ENCODE data around the gene SORBS1.
A peak's percentile ranks its signal among the peaks of the same experiment; 100 is the strongest.

SORBS1 gene

GRCh38 chr10:95289003-95289920 lies 271.9 kb downstream of the SORBS1 start:
- peak overlapping the region; percentile 31 for H3K18ac ChIP-seq (ENCODE audit: low read length)
- peaks cover 13 to 27% of the 10 kb centered on the region in 2 experiments for H3K4me1 ChIP-seq (ENCODE audit: control insufficient read depth in 1 of 2, insufficient read depth in 2 of 2, low read length in 2 of 2)
- DNase-seq: peak in 1 of 2 donors; percentile 28
- peaks cover 3% of the 10 kb centered on the region for H3K9me3 ChIP-seq (ENCODE audit: insufficient read depth, low read depth, low read length)
- no peak overlapping the region for H2AFZ ChIP-seq (ENCODE audit: insufficient read depth, low read length, poor library complexity)
- peak overlapping the region; percentile 90 for H3K4me2 ChIP-seq (ENCODE audit: low read length)
- H3K4ac ChIP-seq (ENCODE audit: low read depth, low read length): peak overlapping the region; percentile 66
- H3K36me3 ChIP-seq (ENCODE audit: control insufficient read depth in 1 of 2, insufficient read depth in 2 of 2, low read length in 2 of 2): no peaks in the 10 kb centered on the region
- peak overlapping the region; percentile 51 for H4K8ac ChIP-seq (ENCODE audit: low read depth, low read length)
- H3K14ac ChIP-seq (ENCODE audit: low read length): peak overlapping the region; percentile 57
- H3K27ac ChIP-seq (ENCODE audit: low read depth, low read length): peak overlapping the region; percentile 72
- WGBS (ENCODE audit: extremely low coverage, insufficient coverage, insufficient read length): no CpG with 5 or more reads among the region's 12 CpGs
- peak overlapping the region; percentile 95 for H3K9ac ChIP-seq (ENCODE audit: low read length)
- no peaks in the 10 kb centered on the region for H3K27me3 ChIP-seq (ENCODE audit: insufficient read depth, low read length)
- H4K12ac ChIP-seq (ENCODE audit: low read depth, low read length): no peak overlapping the region
- peak overlapping the region; percentile 100 for H2BK120ac ChIP-seq (ENCODE audit: insufficient read depth, low read length, poor library complexity)
- peak overlapping the region; percentile 18 for H2BK5ac ChIP-seq (ENCODE audit: low read depth, low read length, poor library complexity)
- H4K91ac ChIP-seq (ENCODE audit: low read depth, low read length): peak overlapping the region; percentile 98
- H2BK12ac ChIP-seq (ENCODE audit: low read length): no peak overlapping the region
- peaks cover 24% of the 10 kb centered on the region for H3K79me2 ChIP-seq (ENCODE audit: control insufficient read depth, insufficient read depth, low read length, poor library complexity)
- peak overlapping the region; percentile 95 for H3K4me3 ChIP-seq (ENCODE audit: low read depth, low read length)
- H3K23ac ChIP-seq (ENCODE audit: low read length): no peak overlapping the region
- H3K79me1 ChIP-seq (ENCODE audit: low read length): peaks cover 20% of the 10 kb centered on the region
- no peak overlapping the region for H2AK5ac ChIP-seq (ENCODE audit: low read length)

- no peak overlapping the region for H3K14ac ChIP-seq (ENCODE audit: low read length)
- H3K9ac ChIP-seq (ENCODE audit: low read length): no peak overlapping the region
- DNase-seq: no peak
- H3K4ac ChIP-seq (ENCODE audit: low read depth, low read length): no peak overlapping the region
- peaks cover 20% of the 10 kb centered on the region for H3K79me1 ChIP-seq (ENCODE audit: low read length)
- H3K4me2 ChIP-seq (ENCODE audit: low read length): peak overlapping the region; percentile 53
- no peak overlapping the region for H2BK12ac ChIP-seq (ENCODE audit: low read length)
- no peak overlapping the region for H3K27ac ChIP-seq (ENCODE audit: low read depth, low read length)
- H3K4me3 ChIP-seq (ENCODE audit: low read depth, low read length): no peak overlapping the region
- H3K79me2 ChIP-seq (ENCODE audit: control insufficient read depth, insufficient read depth, low read length, poor library complexity): peaks cover 24% of the 10 kb centered on the region
- H4K8ac ChIP-seq (ENCODE audit: low read depth, low read length): no peak overlapping the region
- no peak overlapping the region for H4K91ac ChIP-seq (ENCODE audit: low read depth, low read length)
- H3K9me3 ChIP-seq (ENCODE audit: insufficient read depth, low read depth, low read length): peaks cover 3% of the 10 kb centered on the region
- no peak overlapping the region for H2BK5ac ChIP-seq (ENCODE audit: low read depth, low read length, poor library complexity)
- WGBS (ENCODE audit: extremely low coverage, insufficient coverage, insufficient read length): no CpG with 5 or more reads among the region's 1 CpG
- peaks cover 13 to 27% of the 10 kb centered on the region in 2 experiments for H3K4me1 ChIP-seq (ENCODE audit: control insufficient read depth in 1 of 2, insufficient read depth in 2 of 2, low read length in 2 of 2)
- no peaks in the 10 kb centered on the region for H3K27me3 ChIP-seq (ENCODE audit: insufficient read depth, low read length)
- H3K36me3 ChIP-seq (ENCODE audit: control insufficient read depth in 1 of 2, insufficient read depth in 2 of 2, low read length in 2 of 2): no peaks in the 10 kb centered on the region
- no peak overlapping the region for H2BK120ac ChIP-seq (ENCODE audit: insufficient read depth, low read length, poor library complexity)
- no peak overlapping the region for H2AK5ac ChIP-seq (ENCODE audit: low read length)
- no peak overlapping the region for H4K12ac ChIP-seq (ENCODE audit: low read depth, low read length)
- H2AFZ ChIP-seq (ENCODE audit: insufficient read depth, low read length, poor library complexity): no peak overlapping the region
- no peak overlapping the region for H3K18ac ChIP-seq (ENCODE audit: low read length)
- no peak overlapping the region for H3K23ac ChIP-seq (ENCODE audit: low read length)
Measured at GRCh38 chr10:95288303-95288702, 272.9 kb downstream of the SORBS1 start.

GRCh38 chr10:95287281-95287680 lies 273.9 kb downstream of the SORBS1 start:
- Histone ChIP-seq H3K14ac (ENCODE audit: low read length) (no peak overlapping the region), H3K79me1 (ENCODE audit: low read length) (peaks cover 20% of the 10 kb centered on the region), H3K9ac (ENCODE audit: low read length) (no peak overlapping the region), H3K36me3 (ENCODE audit: control insufficient read depth in 1 of 2, insufficient read depth in 2 of 2, low read length in 2 of 2) (no peaks in the 10 kb centered on the region), H4K91ac (ENCODE audit: low read depth, low read length) (no peak overlapping the region), H3K79me2 (ENCODE audit: control insufficient read depth, insufficient read depth, low read length, poor library complexity) (peaks cover 26% of the 10 kb centered on the region), H4K8ac (ENCODE audit: low read depth, low read length) (no peak overlapping the region), H2BK120ac (ENCODE audit: insufficient read depth, low read length, poor library complexity) (no peak overlapping the region), H2AK5ac (ENCODE audit: low read length) (no peak overlapping the region), H3K4me2 (ENCODE audit: low read length) (no peak overlapping the region), H4K12ac (ENCODE audit: low read depth, low read length) (no peak overlapping the region), H3K23ac (ENCODE audit: low read length) (no peak overlapping the region), H2BK5ac (ENCODE audit: low read depth, low read length, poor library complexity) (no peak overlapping the region), H3K4ac (ENCODE audit: low read depth, low read length) (peak overlapping the region; percentile 34), H3K18ac (ENCODE audit: low read length) (no peak overlapping the region), H3K27me3 (ENCODE audit: insufficient read depth, low read length) (no peaks in the 10 kb centered on the region), H2AFZ (ENCODE audit: insufficient read depth, low read length, poor library complexity) (no peak overlapping the region), H3K4me1 (ENCODE audit: control insufficient read depth in 1 of 2, insufficient read depth in 2 of 2, low read length in 2 of 2) (peaks cover 13 to 27% of the 10 kb centered on the region in 2 experiments), H3K27ac (ENCODE audit: low read depth, low read length) (no peak overlapping the region), H3K4me3 (ENCODE audit: low read depth, low read length) (no peak overlapping the region), H3K9me3 (ENCODE audit: insufficient read depth, low read depth, low read length) (peaks cover 3% of the 10 kb centered on the region), H2BK12ac (ENCODE audit: low read length) (no peak overlapping the region)
- WGBS (ENCODE audit: extremely low coverage, insufficient coverage, insufficient read length): no CpG with 5 or more reads among the region's 3 CpGs
- DNase-seq: no peak

GRCh38 chr10:95286707-95287106 lies 274.5 kb downstream of the SORBS1 start:
- Histone ChIP-seq H3K79me2 (ENCODE audit: control insufficient read depth, insufficient read depth, low read length, poor library complexity) (peaks cover 26% of the 10 kb centered on the region), H2BK12ac (ENCODE audit: low read length) (no peak overlapping the region), H3K4me3 (ENCODE audit: low read depth, low read length) (no peak overlapping the region), H3K4ac (ENCODE audit: low read depth, low read length) (peak overlapping the region; percentile 95), H3K27ac (ENCODE audit: low read depth, low read length) (no peak overlapping the region), H3K4me2 (ENCODE audit: low read length) (peak overlapping the region; percentile 2), H3K23ac (ENCODE audit: low read length) (no peak overlapping the region), H3K9ac (ENCODE audit: low read length) (no peak overlapping the region), H4K8ac (ENCODE audit: low read depth, low read length) (no peak overlapping the region), H3K9me3 (ENCODE audit: insufficient read depth, low read depth, low read length) (no peaks in the 10 kb centered on the region), H2BK120ac (ENCODE audit: insufficient read depth, low read length, poor library complexity) (no peak overlapping the region), H3K36me3 (ENCODE audit: control insufficient read depth in 1 of 2, insufficient read depth in 2 of 2, low read length in 2 of 2) (no peaks in the 10 kb centered on the region), H3K18ac (ENCODE audit: low read length) (no peak overlapping the region), H2AK5ac (ENCODE audit: low read length) (no peak overlapping the region), H3K14ac (ENCODE audit: low read length) (no peak overlapping the region), H3K27me3 (ENCODE audit: insufficient read depth, low read length) (no peaks in the 10 kb centered on the region), H2BK5ac (ENCODE audit: low read depth, low read length, poor library complexity) (no peak overlapping the region), H4K91ac (ENCODE audit: low read depth, low read length) (no peak overlapping the region), H4K12ac (ENCODE audit: low read depth, low read length) (no peak overlapping the region), H3K79me1 (ENCODE audit: low read length) (peaks cover 20% of the 10 kb centered on the region), H2AFZ (ENCODE audit: insufficient read depth, low read length, poor library complexity) (no peak overlapping the region), H3K4me1 (ENCODE audit: control insufficient read depth in 1 of 2, insufficient read depth in 2 of 2, low read length in 2 of 2) (peaks cover 10 to 24% of the 10 kb centered on the region in 2 experiments)
- whole genome bisulfite sequencing (ENCODE audit: extremely low coverage, insufficient coverage, insufficient read length): no CpG with 5 or more reads among the region's 1 CpG
- DNase-seq: no peak

Data from trophoblast cell (in vitro differentiated cells and primary cell).